ENCODE measurements around the gene LMO4.

LMO4 gene

DNA sequence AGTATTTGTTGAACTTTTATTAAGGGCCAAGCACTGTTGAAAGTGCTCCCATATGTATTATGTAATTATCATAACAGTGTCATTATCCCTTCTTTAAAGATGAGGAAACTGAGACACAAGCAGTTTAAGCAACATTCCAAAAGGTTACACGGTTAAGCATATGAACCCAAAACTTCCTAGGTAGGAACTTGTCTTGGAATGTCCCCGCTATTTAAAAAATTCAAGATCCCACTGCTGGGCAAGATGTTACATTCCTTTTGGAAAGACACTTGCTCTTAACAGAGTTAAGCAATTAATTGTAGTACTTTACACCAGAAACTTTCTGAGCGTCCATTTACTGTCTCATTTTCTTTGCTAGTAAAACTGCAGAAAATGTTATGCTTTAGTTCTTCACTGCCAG lies 15.6 kb downstream of the LMO4 start:
- no peak overlapping the region for H3K4me3 ChIP-seq (replicated peaks; ENCODE audit: low read depth, low read length)
- peaks cover 5% of the 10 kb centered on the region for H3K36me3 ChIP-seq (ENCODE audit: control insufficient read depth, insufficient read depth, low read length)
- DNase-seq (ENCODE audit: extremely low read depth, insufficient read length): no peak
- no peaks in the 10 kb centered on the region for H3K27me3 ChIP-seq (replicated peaks; ENCODE audit: control insufficient read depth, insufficient read depth, low read length)
- TF ChIP-seq, protein P1, sequence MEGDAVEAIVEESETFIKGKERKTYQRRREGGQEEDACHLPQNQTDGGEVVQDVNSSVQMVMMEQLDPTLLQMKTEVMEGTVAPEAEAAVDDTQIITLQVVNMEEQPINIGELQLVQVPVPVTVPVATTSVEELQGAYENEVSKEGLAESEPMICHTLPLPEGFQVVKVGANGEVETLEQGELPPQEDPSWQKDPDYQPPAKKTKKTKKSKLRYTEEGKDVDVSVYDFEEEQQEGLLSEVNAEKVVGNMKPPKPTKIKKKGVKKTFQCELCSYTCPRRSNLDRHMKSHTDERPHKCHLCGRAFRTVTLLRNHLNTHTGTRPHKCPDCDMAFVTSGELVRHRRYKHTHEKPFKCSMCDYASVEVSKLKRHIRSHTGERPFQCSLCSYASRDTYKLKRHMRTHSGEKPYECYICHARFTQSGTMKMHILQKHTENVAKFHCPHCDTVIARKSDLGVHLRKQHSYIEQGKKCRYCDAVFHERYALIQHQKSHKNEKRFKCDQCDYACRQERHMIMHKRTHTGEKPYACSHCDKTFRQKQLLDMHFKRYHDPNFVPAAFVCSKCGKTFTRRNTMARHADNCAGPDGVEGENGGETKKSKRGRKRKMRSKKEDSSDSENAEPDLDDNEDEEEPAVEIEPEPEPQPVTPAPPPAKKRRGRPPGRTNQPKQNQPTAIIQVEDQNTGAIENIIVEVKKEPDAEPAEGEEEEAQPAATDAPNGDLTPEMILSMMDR (IDR thresholded peaks at IDR 0.05; ENCODE audit: insufficient read depth, low read length, poor library complexity, severe bottlenecking): no peak

DNA sequence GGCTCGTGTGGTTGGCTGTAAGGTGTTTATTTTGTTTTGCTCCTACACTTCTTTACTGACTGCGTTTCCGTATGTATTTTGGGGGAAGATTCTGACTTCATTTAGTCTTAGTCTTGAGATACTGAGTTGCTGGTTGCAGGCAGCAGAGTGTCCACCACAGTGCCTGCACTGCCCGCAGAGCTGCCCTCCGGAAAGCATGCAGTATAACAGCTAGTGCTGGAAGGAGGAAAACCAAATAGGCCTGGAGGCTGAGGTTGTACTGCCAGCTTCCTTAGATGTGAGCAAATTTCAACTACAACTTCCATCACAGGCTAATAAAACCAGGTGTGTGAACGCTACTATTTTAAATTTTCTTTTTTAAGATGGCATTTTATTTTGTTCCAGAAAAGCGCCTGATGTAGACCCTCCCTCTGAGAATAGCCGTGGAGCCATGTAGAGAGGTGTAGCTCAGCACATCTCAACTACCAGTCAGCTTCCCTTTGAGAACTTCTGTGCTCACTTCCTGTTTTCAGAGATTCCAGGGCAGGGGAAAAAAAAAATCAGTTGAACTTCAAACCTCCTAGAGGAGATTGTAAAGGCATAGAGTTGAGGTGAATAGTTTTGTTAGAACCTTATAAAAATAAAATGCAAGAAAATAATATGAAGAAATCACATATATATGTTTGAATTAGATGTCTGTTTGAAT lies 17.6 kb downstream of the LMO4 start:
- DNase-seq (ENCODE audit: extremely low read depth, insufficient read length): no peak
- H3K36me3 ChIP-seq (ENCODE audit: control insufficient read depth, insufficient read depth, low read length): peaks cover 1% of the 10 kb centered on the region
- TF ChIP-seq, protein P1 (IDR thresholded peaks at IDR 0.05; ENCODE audit: insufficient read depth, low read length, poor library complexity, severe bottlenecking): no peak
- no peak overlapping the region for H3K4me3 ChIP-seq (replicated peaks; ENCODE audit: low read depth, low read length)
- H3K27me3 ChIP-seq (replicated peaks; ENCODE audit: control insufficient read depth, insufficient read depth, low read length): no peaks in the 10 kb centered on the region

DNA sequence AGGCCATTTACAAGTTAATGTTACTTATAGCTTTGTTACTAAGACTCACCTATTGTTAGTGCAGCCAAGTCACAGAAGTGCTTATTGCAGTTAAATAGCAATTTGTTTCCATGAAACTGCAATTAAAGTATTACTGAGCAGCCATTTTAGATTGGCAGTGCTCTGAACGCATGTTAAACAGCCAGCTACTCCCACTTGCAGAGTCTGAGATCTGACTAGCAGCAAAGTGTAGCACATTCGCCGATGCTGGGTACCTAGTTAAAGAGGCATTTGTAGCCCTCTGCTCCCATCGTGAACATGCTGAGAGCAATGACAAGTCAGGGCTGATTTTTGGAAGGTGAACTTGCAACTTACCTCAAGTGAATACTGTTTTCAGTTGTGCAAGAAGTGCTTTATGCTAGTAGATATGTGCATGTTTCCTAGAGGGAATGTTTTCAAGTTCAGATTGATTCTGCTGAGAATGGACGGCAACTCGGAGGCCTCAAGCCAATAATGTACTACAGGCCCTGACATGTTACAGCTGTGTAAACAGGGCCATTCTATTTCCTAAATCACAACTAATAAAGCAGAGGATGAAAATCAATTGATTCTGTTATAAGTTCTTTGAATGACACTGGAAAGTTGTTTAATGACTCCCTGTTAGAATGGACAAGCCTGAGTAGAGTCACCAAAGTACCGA lies 19.8 kb downstream of the LMO4 start:
- H3K36me3 ChIP-seq (ENCODE audit: control insufficient read depth, insufficient read depth, low read length): peaks cover 1% of the 10 kb centered on the region
- DNase-seq (ENCODE audit: extremely low read depth, insufficient read length): no peak
- TF ChIP-seq, protein P1 (IDR thresholded peaks at IDR 0.05; ENCODE audit: insufficient read depth, low read length, poor library complexity, severe bottlenecking): no peak
- H3K4me3 ChIP-seq (replicated peaks; ENCODE audit: low read depth, low read length): no peak overlapping the region
- no peaks in the 10 kb centered on the region for H3K27me3 ChIP-seq (replicated peaks; ENCODE audit: control insufficient read depth, insufficient read depth, low read length)

DNA sequence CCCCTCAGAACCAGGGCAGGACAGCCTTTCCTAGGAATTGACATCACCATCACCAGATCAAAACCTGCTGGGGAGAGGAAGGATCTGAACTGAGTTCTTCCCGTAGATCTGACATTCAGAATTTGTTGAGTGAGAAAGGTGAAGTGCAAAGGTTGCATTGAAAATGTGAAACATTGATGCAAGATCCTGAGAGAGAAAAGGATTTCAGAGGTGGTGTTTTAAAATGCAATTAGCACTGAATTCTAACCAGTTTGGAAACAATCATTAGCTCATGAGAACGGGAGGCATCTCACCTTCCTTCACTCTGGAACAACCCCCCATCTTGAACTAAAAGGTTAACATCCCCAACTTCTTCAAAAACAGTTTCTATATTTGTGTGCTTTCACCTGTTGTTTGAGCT lies 20.4 kb downstream of the LMO4 start:
- DNase-seq (ENCODE audit: extremely low read depth, insufficient read length): no peak
- H3K27me3 ChIP-seq (replicated peaks; ENCODE audit: control insufficient read depth, insufficient read depth, low read length): no peaks in the 10 kb centered on the region
- H3K36me3 ChIP-seq (ENCODE audit: control insufficient read depth, insufficient read depth, low read length): peaks cover 1% of the 10 kb centered on the region
- no peak overlapping the region for H3K4me3 ChIP-seq (replicated peaks; ENCODE audit: low read depth, low read length)
- TF ChIP-seq, protein P1 (IDR thresholded peaks at IDR 0.05; ENCODE audit: insufficient read depth, low read length, poor library complexity, severe bottlenecking): no peak

DNA sequence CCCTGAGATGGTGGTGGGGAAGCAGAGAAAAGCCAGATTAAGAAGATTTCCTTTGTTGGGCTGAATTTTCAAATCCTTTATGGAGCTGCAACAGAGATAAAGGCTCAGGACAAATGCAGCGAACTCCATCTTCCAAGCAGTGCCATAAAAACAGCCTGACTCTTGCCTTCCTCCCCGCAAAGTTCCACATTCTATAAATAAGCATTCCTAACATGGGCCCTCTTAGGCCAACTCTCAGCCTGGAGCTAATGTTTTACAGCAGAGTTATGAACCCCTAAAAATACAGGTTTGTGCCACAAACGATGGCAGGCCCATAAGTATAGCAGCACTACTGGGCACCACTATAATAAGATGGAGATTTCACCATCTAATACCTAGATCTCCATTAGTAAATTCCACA lies 27.2 kb downstream of the LMO4 start:
- Histone ChIP-seq H3K36me3 (ENCODE audit: control insufficient read depth, insufficient read depth, low read length) (no peaks in the 10 kb centered on the region), H3K4me3 (replicated peaks; ENCODE audit: low read depth, low read length) (no peak overlapping the region), H3K27me3 (replicated peaks; ENCODE audit: control insufficient read depth, insufficient read depth, low read length) (no peaks in the 10 kb centered on the region)
- no peak for DNase-seq (ENCODE audit: extremely low read depth, insufficient read length)
- TF ChIP-seq, protein P1 (IDR thresholded peaks at IDR 0.05; ENCODE audit: insufficient read depth, low read length, poor library complexity, severe bottlenecking): no peak

Data from GM06990 (cell line).